H9 (cell line): Measurements from ENCODE around the gene SSBP2. TPM values are rescaled to one million over a fixed set of nuclear protein-coding genes. Genes with fewer than 3 reads are reported as not detected.

Experiments used
- DNase-seq: peaks from one replicate; pipeline ENCODE4 v3.0.0-alpha.2; 2017
- H2AFZ ChIP-seq: one replicate; pipeline ENCODE4 v1.6.1; 2013; ENCODE audit warnings: mild to moderate bottlenecking, low read length, control low read depth, moderate library complexity
- H2AK5ac ChIP-seq: 2 replicates; pipeline ENCODE4 v1.6.1; 2013; ENCODE audit warnings: low read length, control low read depth, mixed read lengths; ENCODE audit not compliant: insufficient read length
- H2BK120ac ChIP-seq: one replicate; pipeline ENCODE4 v1.6.1; 2013; ENCODE audit warnings: low read depth, mild to moderate bottlenecking, low read length, control low read depth, inconsistent platforms; ENCODE audit not compliant: poor library complexity, severe bottlenecking
- H2BK12ac ChIP-seq: 2 replicates; pipeline ENCODE4 v1.6.1; 2013; ENCODE audit warnings: low read length, control low read depth, mixed read lengths, low read depth; ENCODE audit not compliant: insufficient read length
- H2BK15ac ChIP-seq: 2 replicates; pipeline ENCODE4 v1.6.1; 2013; ENCODE audit warnings: low read depth, low read length, control low read depth
- H2BK20ac ChIP-seq: one replicate; pipeline ENCODE4 v1.6.1; 2013; ENCODE audit warnings: low read depth, mild to moderate bottlenecking, low read length, control low read depth, inconsistent platforms; ENCODE audit not compliant: poor library complexity, severe bottlenecking
- H2BK5ac ChIP-seq: 2 replicates; pipeline ENCODE4 v1.6.1; 2013; ENCODE audit warnings: low read length, control low read depth, mixed read lengths; ENCODE audit not compliant: insufficient read length
- H3K14ac ChIP-seq: 2 replicates; pipeline ENCODE4 v1.6.1; 2013; ENCODE audit warnings: low read length, control low read depth; ENCODE audit not compliant: insufficient read depth
- H3K18ac ChIP-seq: 2 replicates; pipeline ENCODE4 v1.6.1; 2013; ENCODE audit warnings: low read depth, mild to moderate bottlenecking, mixed read lengths, low read length, control low read depth; ENCODE audit not compliant: insufficient read length
- H3K23ac ChIP-seq: 2 replicates; pipeline ENCODE4 v1.6.1; 2013; ENCODE audit warnings: low read length, control low read depth, mixed read lengths, low read depth; ENCODE audit not compliant: insufficient read length
- H3K23me2 ChIP-seq: 2 replicates; pipeline ENCODE4 v1.6.1; 2013; ENCODE audit warnings: low read depth, mild to moderate bottlenecking, mixed read lengths, low read length, control low read depth; ENCODE audit not compliant: insufficient read length, poor library complexity, severe bottlenecking
- H3K27ac ChIP-seq: 2 replicates; pipeline ENCODE4 v1.5.1; 2013; ENCODE audit warnings: low read length, control low read depth, mixed read lengths, low read depth; ENCODE audit not compliant: insufficient read length
- H3K27me3 ChIP-seq: 2 replicates; pipeline ENCODE4 v1.6.1; 2013; ENCODE audit warnings: low read length, control low read depth, inconsistent platforms; ENCODE audit not compliant: insufficient read depth
- H3K4ac ChIP-seq: 2 replicates; pipeline ENCODE4 v1.6.1; 2013; ENCODE audit warnings: low read depth, mild to moderate bottlenecking, control low read depth, inconsistent platforms, low read length, moderate library complexity
- H3K4me1 ChIP-seq: 2 replicates; pipeline ENCODE4 v1.6.1; 2013; ENCODE audit warnings: low read length, control low read depth, inconsistent platforms; ENCODE audit not compliant: insufficient read depth
- H3K4me2 ChIP-seq: 2 replicates; pipeline ENCODE4 v1.6.1; 2013; ENCODE audit warnings: low read length, control low read depth, mixed read lengths; ENCODE audit not compliant: insufficient read length, insufficient read depth
- H3K56ac ChIP-seq: 2 replicates; pipeline ENCODE4 v1.6.1; 2013; ENCODE audit warnings: low read depth, mild to moderate bottlenecking, mixed read lengths, low read length, control low read depth; ENCODE audit not compliant: insufficient read length
- H3K79me1 ChIP-seq: 2 replicates; pipeline ENCODE4 v1.6.1; 2013; ENCODE audit warnings: low read depth, mild to moderate bottlenecking, moderate library complexity, low read length, control low read depth, inconsistent platforms; ENCODE audit not compliant: insufficient read depth, poor library complexity, severe bottlenecking
- H3K79me2 ChIP-seq: 2 replicates; pipeline ENCODE4 v1.6.1; 2013; ENCODE audit warnings: low read length, control low read depth, inconsistent platforms; ENCODE audit not compliant: insufficient read depth
- H3K9ac ChIP-seq: 2 replicates; pipeline ENCODE4 v1.6.1; 2013; ENCODE audit warnings: low read length, control low read depth, mixed read lengths; ENCODE audit not compliant: insufficient read length; ENCODE audit errors: extremely low read depth
- H3K9me3 ChIP-seq: one replicate; pipeline ENCODE4 v1.6.1; 2013; ENCODE audit warnings: low read depth, low read length, inconsistent platforms; ENCODE audit not compliant: control insufficient read depth
- H3T11ph ChIP-seq: one replicate; pipeline ENCODE4 v1.6.1; 2013; ENCODE audit warnings: mild to moderate bottlenecking, low read length, control low read depth, inconsistent platforms
- H4K20me1 ChIP-seq: one replicate; pipeline ENCODE4 v1.6.1; 2013; ENCODE audit not compliant: control insufficient read depth, insufficient read length, insufficient read depth
- H4K5ac ChIP-seq: 2 replicates; pipeline ENCODE4 v1.6.1; 2013; ENCODE audit warnings: low read depth, mild to moderate bottlenecking, mixed read lengths, low read length, control low read depth; ENCODE audit not compliant: insufficient read length
- H4K8ac ChIP-seq: replicated peaks from 2 replicates; pipeline ENCODE4 v1.6.1; 2013; ENCODE audit warnings: low read length, control low read depth, mixed read lengths, low read depth; ENCODE audit not compliant: insufficient read length
- H4K91ac ChIP-seq: 2 replicates; pipeline ENCODE4 v1.6.1; 2013; ENCODE audit warnings: low read depth, mild to moderate bottlenecking, moderate library complexity, mixed read lengths, low read length, control low read depth; ENCODE audit not compliant: insufficient read length
- H3K27ac Mint-ChIP-seq, 3 experiments: 2 replicates in 2 of 3; 3 replicates in 1 of 3; pipeline ENCODE4 v1.8.0; 2020 to 2021; ENCODE audit warnings: mixed read lengths in 3 of 3, mild to moderate bottlenecking in 1 of 3, moderate library complexity in 1 of 3
- H3K27me3 Mint-ChIP-seq: 2 replicates; pipeline ENCODE4 v1.8.0; 2021; ENCODE audit warnings: low read depth, mild to moderate bottlenecking, moderate library complexity, mixed read lengths
- H3K36me3 Mint-ChIP-seq, 3 experiments: 2 replicates in 2 of 3; 3 replicates in 1 of 3; pipeline ENCODE4 v1.8.0; 2020 to 2021; ENCODE audit warnings: low read depth in 3 of 3, mixed read lengths in 3 of 3; ENCODE audit not compliant: insufficient read depth in 1 of 3
- H3K4me1 Mint-ChIP-seq, 2 experiments: 2 replicates each; pipeline ENCODE4 v1.8.0; 2020; ENCODE audit warnings: mixed read lengths in 2 of 2
- H3K4me3 Mint-ChIP-seq, 2 experiments: 2 replicates in 1 of 2; 3 replicates in 1 of 2; pipeline ENCODE4 v1.8.0; 2020 to 2021; ENCODE audit warnings: mild to moderate bottlenecking in 2 of 2, mixed read lengths in 2 of 2, moderate library complexity in 1 of 2
- H3K9me3 Mint-ChIP-seq, 2 experiments: 2 replicates in 1 of 2; 3 replicates in 1 of 2; pipeline ENCODE4 v1.8.0; 2020; ENCODE audit warnings: mild to moderate bottlenecking in 2 of 2, mixed read lengths in 2 of 2, moderate library complexity in 1 of 2
- WGBS: extraction: QIAGEN DNeasy Blood & Tissue Kit; methylation state at CpG from one replicate; pipeline ENCODE4 v1.1.7; 2013; ENCODE audit warnings: missing lambda C conversion rate, low lambda C conversion rate, mixed read lengths; ENCODE audit not compliant: insufficient read length; ENCODE audit errors: extremely low coverage; 5-methylcytosine and 5-hydroxymethylcytosine counted together
- total RNA-seq: library from RNA; stranded (reverse); gene quantifications from 2 replicates; pipeline ENCODE4 v1.2.1, GENCODE V29; 2021
- TF ChIP-seq, protein P1 (sequence below): fragments of 200-600 bp; sonication (generic); conservative IDR thresholded peaks from 3 replicates; pipeline ENCODE4 v1.8.0; 2021; ENCODE audit warnings: antibody characterized with exemption, mild to moderate bottlenecking

SSBP2 gene
- total RNA-seq, 1 experiment from 2014 or later = 35.6 TPM

GRCh38 chr5:81685471-81685870 lies 65.4 kb downstream of the SSBP2 start:
- Histone ChIP-seq H4K5ac (no peak overlapping the region), H2BK5ac (no peak overlapping the region), H2AFZ (no peak overlapping the region), H3K27ac (no peak overlapping the region), H3K4ac (no peak overlapping the region), H2BK120ac (no peak overlapping the region), H4K20me1 (no peaks in the 10 kb centered on the region), H3K9me3 (no peaks in the 10 kb centered on the region), H3K23ac (no peak overlapping the region), H4K91ac (no peak overlapping the region), H3K23me2 (no peaks in the 10 kb centered on the region), H3K79me2 (no peaks in the 10 kb centered on the region), H3K9ac (no peak overlapping the region), H3K14ac (no peak overlapping the region), H3K27me3 (no peaks in the 10 kb centered on the region), H2BK15ac (no peak overlapping the region), H3K4me2 (no peak overlapping the region), H2BK12ac (no peak overlapping the region), H2AK5ac (no peak overlapping the region), H2BK20ac (no peak overlapping the region), H4K8ac (no peak overlapping the region), H3K56ac (no peak overlapping the region), H3K18ac (no peak overlapping the region), H3T11ph (no peak overlapping the region), H3K4me1 (no peaks in the 10 kb centered on the region), H3K79me1 (no peaks in the 10 kb centered on the region)
- no peaks in the 10 kb centered on the region for H3K27me3 Mint-ChIP-seq
- peaks cover 2 to 5% of the 10 kb centered on the region in 2 experiments for H3K4me1 Mint-ChIP-seq
- TF ChIP-seq, protein P1, sequence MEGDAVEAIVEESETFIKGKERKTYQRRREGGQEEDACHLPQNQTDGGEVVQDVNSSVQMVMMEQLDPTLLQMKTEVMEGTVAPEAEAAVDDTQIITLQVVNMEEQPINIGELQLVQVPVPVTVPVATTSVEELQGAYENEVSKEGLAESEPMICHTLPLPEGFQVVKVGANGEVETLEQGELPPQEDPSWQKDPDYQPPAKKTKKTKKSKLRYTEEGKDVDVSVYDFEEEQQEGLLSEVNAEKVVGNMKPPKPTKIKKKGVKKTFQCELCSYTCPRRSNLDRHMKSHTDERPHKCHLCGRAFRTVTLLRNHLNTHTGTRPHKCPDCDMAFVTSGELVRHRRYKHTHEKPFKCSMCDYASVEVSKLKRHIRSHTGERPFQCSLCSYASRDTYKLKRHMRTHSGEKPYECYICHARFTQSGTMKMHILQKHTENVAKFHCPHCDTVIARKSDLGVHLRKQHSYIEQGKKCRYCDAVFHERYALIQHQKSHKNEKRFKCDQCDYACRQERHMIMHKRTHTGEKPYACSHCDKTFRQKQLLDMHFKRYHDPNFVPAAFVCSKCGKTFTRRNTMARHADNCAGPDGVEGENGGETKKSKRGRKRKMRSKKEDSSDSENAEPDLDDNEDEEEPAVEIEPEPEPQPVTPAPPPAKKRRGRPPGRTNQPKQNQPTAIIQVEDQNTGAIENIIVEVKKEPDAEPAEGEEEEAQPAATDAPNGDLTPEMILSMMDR = no peak
- H3K27ac Mint-ChIP-seq = no peak overlapping the region
- DNase-seq = no peak
- peaks cover 0 to 7% (median 6%) of the 10 kb centered on the region in 3 experiments; a peak in 4 of 7 replicates for H3K36me3 Mint-ChIP-seq
- WGBS = no CpG with 5 or more reads among the region's 2 CpGs
- H3K4me3 Mint-ChIP-seq = no peak overlapping the region
- peaks cover 0 to 3% of the 10 kb centered on the region in 2 experiments; a peak in 2 of 5 replicates for H3K9me3 Mint-ChIP-seq
